Fibroblast of skin of abdomen (primary cell): ENCODE results near the gene CD300E.
"Not testable (repeated sequence)": the region's sequence is repeated elsewhere in the genome, so short reads cannot be mapped to it uniquely, and the experiment has no call there.

Experiments
- DNase-seq: peaks from one replicate; pipeline ENCODE4 v3.0.0-alpha.2; 2013

CD300E gene

DNA sequence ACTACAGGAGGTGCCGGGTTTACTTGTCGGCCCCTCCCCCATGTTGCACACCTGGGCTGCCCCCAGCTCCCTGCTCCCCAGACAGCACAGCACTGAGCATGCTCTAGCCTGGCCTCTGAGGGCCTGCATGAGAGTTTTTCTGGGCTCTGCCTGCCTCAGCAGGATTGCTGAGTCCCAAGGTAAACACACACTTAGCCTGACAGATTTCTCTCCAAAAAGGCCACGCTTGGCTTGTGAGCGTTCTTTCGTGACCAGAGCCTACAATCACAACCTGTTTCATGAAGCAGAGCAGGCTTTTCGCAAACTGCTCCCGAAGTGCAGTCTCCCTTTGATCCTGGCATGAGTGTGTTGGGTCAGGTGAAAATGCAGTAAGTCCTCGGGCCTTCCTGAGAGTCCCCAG is 9.8 kb upstream of the CD300E start:
- no peak for DNase-seq

- DNase-seq, result no peak
These were observed 9.1 kb upstream of the CD300E start for GRCh38 chr17:74632617-74633016.

GRCh38 chr17:74631468-74632450 is 8.2 kb upstream of the CD300E start:
- peak; percentile 67 for DNase-seq

DNA sequence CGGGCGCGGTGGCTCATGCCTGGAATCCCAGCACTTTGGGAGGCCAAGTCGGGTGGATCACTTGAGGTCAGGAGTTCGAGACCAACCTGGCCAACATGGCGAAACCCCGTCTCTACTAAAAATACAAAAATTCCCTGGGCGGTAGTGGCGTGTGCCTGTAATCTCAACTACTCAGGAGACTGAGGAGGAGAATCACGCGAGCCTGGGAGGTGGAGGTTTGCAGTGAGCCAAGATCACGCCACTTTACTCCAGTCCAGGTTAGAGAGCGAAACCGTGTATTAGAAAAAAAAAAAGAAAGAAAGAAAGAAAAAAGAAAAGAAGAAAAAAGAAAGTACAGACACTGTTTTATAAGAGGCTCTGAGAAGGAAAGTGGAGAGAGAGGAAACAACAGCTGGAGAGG is 6.7 kb upstream of the CD300E start:
- DNase-seq, result not testable (repeated sequence)

- DNase-seq, result no peak
These were observed 2.1 kb upstream of the CD300E start for GRCh38 chr17:74625661-74626060.

DNA sequence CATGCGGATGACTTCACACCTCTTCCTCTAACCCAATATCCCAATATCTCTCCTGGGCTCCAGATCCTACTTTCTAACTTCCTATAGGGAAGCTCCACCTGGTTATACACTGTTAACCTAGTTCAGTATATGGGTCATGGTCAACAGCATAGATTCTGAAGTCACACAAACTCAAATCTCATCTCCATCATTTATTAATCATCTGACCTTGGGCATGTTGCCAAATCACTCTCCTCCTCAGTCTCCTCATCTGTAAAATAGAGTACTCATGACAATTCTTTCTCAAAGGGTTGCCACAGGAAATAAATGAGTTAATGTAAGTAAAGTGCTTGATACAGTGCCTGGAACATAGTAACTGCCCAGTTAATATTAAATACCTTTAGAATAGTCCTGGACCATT is 593 bp upstream of the CD300E start:
- no peak for DNase-seq

GRCh38 chr17:74619077-74619673 is 4.4 kb downstream of the CD300E start:
- no peak for DNase-seq

DNA sequence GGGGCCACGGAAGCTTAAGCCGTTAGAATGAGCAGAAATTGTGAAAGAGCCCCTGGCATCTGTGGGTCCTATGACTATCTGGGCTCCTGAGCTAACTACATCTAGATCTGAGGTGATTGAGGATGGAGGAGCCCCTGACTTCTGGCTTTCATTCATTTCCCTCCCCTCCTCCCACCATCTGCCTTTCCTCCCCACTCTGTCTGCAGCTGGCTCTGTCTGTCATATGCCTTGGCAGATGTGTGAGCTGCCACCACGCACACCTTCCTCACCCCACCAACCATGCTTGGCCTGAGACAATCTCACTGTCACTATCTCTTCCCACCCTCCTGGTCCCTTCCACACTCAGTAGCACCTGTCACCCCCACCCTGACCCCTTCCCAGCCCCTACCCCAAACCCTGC is 5.1 kb downstream of the CD300E start:
- DNase-seq, result no peak

DNA sequence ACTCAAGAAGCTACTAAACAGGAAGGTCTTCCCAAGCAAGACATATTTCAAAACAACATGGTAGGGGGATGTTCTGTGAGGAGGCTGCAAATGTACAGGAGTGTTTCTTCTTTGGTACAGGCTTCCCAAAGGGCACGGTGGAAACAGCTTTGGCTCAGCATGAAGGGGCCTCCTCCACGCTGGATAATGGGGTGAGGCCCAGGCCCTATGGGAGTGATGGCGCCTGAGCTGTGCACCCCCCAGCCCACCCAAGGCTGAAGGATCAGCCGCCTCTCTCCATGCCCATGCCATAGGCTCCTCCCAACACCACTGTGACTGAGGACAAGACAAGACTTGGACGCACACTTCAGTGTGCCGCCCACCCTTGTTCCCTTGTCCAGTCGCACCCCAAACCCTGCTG is 6.8 kb downstream of the CD300E start:
- DNase-seq, result no peak

DNA sequence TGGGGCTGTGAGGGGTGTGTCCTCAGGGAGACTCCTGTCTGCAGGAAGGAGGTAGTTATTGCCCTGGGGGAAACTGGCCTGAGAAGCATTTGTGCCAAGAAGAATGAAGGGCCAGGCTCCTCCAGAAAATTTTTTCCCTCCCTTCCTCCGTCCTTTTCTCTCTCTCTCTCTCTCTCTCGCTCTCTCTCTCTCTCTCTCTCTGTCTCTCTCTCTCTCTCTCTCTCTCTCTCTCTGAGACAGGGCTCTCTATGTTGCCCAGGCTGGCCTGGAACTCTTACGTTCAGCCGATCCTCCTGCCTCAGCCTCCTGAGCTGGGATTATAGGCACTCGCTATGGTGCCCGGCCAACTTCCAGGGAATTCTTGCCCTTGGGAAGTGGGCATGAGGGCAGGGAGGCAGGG is 11.5 kb downstream of the CD300E start:
- no peak for DNase-seq

GRCh38 chr17:74610108-74610507 is 13.4 kb downstream of the CD300E start:
- no peak for DNase-seq

- DNase-seq, result no peak
These were observed 15.0 kb downstream of the CD300E start for GRCh38 chr17:74608511-74608910.

- DNase-seq, result no peak
These were observed 16.3 kb downstream of the CD300E start for GRCh38 chr17:74607221-74607620.

DNA sequence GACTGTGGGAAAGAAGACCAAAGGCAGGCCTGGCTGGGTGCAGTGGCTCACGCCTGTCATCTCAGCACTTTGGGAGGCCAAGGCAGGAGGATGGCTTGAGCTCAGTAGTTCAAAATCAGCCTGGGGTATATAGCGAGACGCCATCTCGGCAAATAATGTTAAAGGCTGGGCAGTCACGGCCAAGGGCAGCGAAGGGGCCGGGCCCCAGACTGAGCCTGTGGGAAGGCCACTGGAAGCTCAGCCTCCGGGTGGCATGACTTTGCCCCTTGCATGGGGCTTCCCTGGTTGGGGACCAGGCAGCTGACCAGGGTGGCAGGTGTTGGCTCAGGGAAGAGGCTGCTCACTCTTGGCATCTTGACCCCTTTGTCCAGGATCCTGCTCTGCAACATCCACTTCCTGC is 17.5 kb downstream of the CD300E start:
- DNase-seq, result no peak

GRCh38 chr17:74605361-74605760 is 18.2 kb downstream of the CD300E start:
- peak; percentile 57 for DNase-seq

- DNase-seq, result no peak
These were observed 18.8 kb downstream of the CD300E start for GRCh38 chr17:74604761-74605160.

- DNase-seq, result no peak
These were observed 19.3 kb downstream of the CD300E start for GRCh38 chr17:74604200-74604599.

DNA sequence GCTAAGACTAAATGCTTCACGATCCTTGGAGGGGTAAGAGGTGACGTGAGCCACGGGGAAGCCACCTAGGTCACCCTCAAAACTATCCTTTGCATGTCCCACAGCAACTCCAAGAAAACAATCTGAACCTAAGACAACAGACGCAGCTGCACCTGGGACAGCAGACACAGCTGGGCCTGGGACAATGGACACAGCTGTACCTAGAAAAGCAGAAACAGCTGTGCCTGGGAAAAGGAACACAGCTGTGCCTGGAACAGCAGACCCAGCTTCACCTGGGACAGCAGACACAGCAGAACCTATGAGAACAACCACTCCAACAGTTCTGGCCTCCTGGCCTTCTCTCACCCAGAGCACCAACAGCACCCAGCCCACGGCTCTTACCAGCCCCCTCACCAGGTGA is 19.8 kb downstream of the CD300E start:
- no peak for DNase-seq

- no peak for DNase-seq
These were observed 20.4 kb downstream of the CD300E start for GRCh38 chr17:74603037-74603635.

DNA sequence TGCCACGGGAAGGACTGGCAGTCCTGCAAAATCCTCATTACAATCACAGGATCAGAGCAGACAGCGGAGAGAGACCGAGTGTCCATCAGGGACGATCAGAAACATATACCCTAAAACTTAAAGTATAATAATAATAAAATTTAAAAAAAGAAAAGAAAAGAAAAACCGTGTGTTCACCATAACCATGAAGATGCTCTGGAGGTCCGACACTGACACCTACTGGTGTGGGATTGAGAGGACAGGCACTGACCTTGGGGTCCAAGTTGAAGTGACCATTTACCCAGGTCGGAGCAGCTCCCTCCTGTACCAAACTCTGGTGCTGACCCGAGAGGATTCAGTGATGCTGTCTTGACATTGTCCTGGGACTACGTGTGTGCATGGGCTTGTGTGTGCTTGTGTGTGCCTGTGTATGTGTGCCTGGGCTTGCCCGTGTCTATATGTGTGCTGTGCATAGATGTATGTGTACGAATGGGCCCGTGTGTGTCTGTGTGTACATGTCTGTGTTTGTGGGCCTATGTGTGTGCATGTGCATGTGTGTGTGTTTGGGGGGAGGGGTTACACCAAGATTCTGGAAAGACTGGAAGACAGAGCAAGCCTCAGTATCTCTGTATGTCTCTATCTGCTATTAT is 21.5 kb downstream of the CD300E start:
- peak; percentile 8 for DNase-seq

DNA sequence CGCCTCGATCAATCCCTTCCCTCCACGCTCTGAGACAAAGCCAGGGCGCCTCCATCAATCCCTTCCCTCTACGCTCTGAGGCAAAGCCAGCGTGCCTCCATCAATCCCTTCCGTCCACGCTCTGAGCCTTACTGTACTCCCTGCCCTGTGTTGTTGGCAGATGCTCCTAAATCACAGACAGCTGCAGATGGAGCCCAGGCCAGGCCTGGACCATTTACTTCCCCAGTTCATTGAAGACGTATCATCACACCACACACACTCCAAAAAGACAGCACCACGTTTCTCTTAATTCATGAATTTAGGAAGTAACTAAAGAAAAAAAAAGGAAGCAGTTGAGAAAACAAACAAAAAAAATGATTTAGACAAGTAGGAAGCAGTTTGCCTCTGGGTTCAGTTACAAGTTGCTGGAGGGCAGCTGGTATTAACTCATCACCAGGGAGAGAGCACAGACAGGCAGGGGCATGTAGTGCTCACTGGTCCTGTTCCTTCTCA is 24.0 kb downstream of the CD300E start:
- peak; percentile 2 for DNase-seq

- no peak for DNase-seq
These were observed 24.5 kb downstream of the CD300E start for GRCh38 chr17:74599023-74599399.
